Sigmoid colon (tissue), 7 donors: ENCODE results near the gene HSPB7. TPM values are rescaled to one million over a fixed set of nuclear protein-coding genes. Genes with fewer than 3 reads are reported as not detected.

Experiments used
- DNase-seq: peaks from one replicate; pipeline ENCODE4 v3.0.0-alpha.2; 2019
- H3K27ac ChIP-seq, 4 donors: fragments of 200-600 bp; sonication (generic); one replicate each; pipeline ENCODE4 v1.5.1; 2016 to 2019; ENCODE audit warnings: mild to moderate bottlenecking in 1 of 4
- H3K27me3 ChIP-seq, 3 donors: fragments of 200-600 bp; sonication (generic); one replicate each; pipeline ENCODE4 v1.5.1; 2019; ENCODE audit warnings: mild to moderate bottlenecking in 1 of 3
- H3K36me3 ChIP-seq, 4 donors: fragments of 200-600 bp; sonication (generic); one replicate each; pipeline ENCODE4 v1.5.1; 2016 to 2019
- H3K4me1 ChIP-seq, 4 donors: fragments of 200-600 bp; sonication (generic); one replicate each; pipeline ENCODE4 v1.5.1; 2017 to 2019
- H3K4me3 ChIP-seq, 4 donors: fragments of 200-600 bp; sonication (generic); one replicate each; pipeline ENCODE4 v1.5.1; 2017 to 2019; ENCODE audit warnings: mild to moderate bottlenecking in 2 of 4, moderate library complexity in 1 of 4
- H3K9me3 ChIP-seq, 4 donors: fragments of 200-600 bp in 3 of 4; sonication (generic) in 3 of 4; one replicate each; pipeline versions ENCODE4 v1.5.1 to v1.6.1; 2013 to 2019
- CTCF ChIP-seq, 4 experiments: fragments of 450-650 bp in 3 of 4; fragments of 200-600 bp in 1 of 4; IDR thresholded peaks; one replicate each; pipeline ENCODE4 v1.5.1; 2016 to 2019; ENCODE audit warnings: antibody characterized with exemption in 4 of 4, mild to moderate bottlenecking in 3 of 4, moderate library complexity in 2 of 4
- EP300 ChIP-seq, 4 donors: sonication (generic); formaldehyde crosslinking; IDR thresholded peaks; one replicate each; pipeline ENCODE4 v1.6.1; 2017; ENCODE audit warnings: antibody characterized with exemption in 4 of 4
- POLR2A ChIP-seq, 2 donors: fragments of 450-650 bp; IDR thresholded peaks; one replicate each; pipeline ENCODE4 v1.6.1; 2016; ENCODE audit warnings: antibody characterized with exemption in 2 of 2, mild to moderate bottlenecking in 2 of 2, moderate library complexity in 2 of 2
- POLR2AphosphoS5 ChIP-seq, 4 donors: sonication (generic); formaldehyde crosslinking; IDR thresholded peaks; one replicate each; pipeline ENCODE4 v1.6.1; 2017; ENCODE audit warnings: antibody characterized with exemption in 4 of 4
- WGBS, 2 donors: extraction: QIAGEN DNeasy Blood & Tissue Kit; methylation state at CpG; one replicate each; pipeline ENCODE4 v1.1.7; 2013; 5-methylcytosine and 5-hydroxymethylcytosine counted together
- intact Hi-C: fragments of 100-400 bp; cut with DNase I; formaldehyde crosslinking; loops from one replicate; pipeline ENCODE4 v1.15.1; 2023
- polyA plus RNA-seq, 3 donors: library from polyadenylated mRNA; stranded (reverse); fragments of 200-250 nt; gene quantifications; one replicate each; pipeline ENCODE4 v1.2.3, GENCODE V29; 2013
- total RNA-seq, 4 donors: library from RNA; depleted of rRNA; stranded (reverse); fragments of >200 nt; gene quantifications; one replicate each; pipeline ENCODE4 v1.1.0, GENCODE V29; 2016
- donor health status: healthy with polysubstance abuse.
- donor health status: Bipolar disorder and iron deficiency.
- donor health status: healthy.

HSPB7 gene
- total and polyA plus RNA-seq, 7 donors: 6.7 to 224 (median 44.4) TPM

GRCh38 chr1:15991427-15992186 is 26.2 kb downstream of the HSPB7 start:
- Histone ChIP-seq H3K27me3 (no peaks in the 10 kb centered on the region), H3K36me3 (no peaks in the 10 kb centered on the region), H3K27ac (no peak overlapping the region), H3K4me3 (no peak overlapping the region), H3K9me3 (no peaks in the 10 kb centered on the region), H3K4me1 (no peaks in the 10 kb centered on the region)
- WGBS, 2 donors: 85 to 90% methylated on average over 11 of the region's 11 CpGs
- no peak for DNase-seq
- TF ChIP-seq EP300 (IDR thresholded peaks at IDR 0.05) (no peak), POLR2AphosphoS5 (IDR thresholded peaks at IDR 0.05) (no peak), CTCF (IDR thresholded peaks at IDR 0.05) (no peak), POLR2A (IDR thresholded peaks at IDR 0.05) (no peak)
- intact Hi-C loops: no loop called here

GRCh38 chr1:15989776-15990175 is 28.1 kb downstream of the HSPB7 start:
- H3K27me3 ChIP-seq: no peaks in the 10 kb centered on the region
- intact Hi-C loops: no loop called here
- no peaks in the 10 kb centered on the region for H3K4me1 ChIP-seq
- no peaks in the 10 kb centered on the region for H3K36me3 ChIP-seq
- TF ChIP-seq EP300 (IDR thresholded peaks at IDR 0.05): no peak
- no peak for TF ChIP-seq POLR2A (IDR thresholded peaks at IDR 0.05)
- no peak for TF ChIP-seq CTCF (IDR thresholded peaks at IDR 0.05)
- no peak for TF ChIP-seq POLR2AphosphoS5 (IDR thresholded peaks at IDR 0.05)
- no peak for DNase-seq
- no peak overlapping the region for H3K4me3 ChIP-seq
- no peaks in the 10 kb centered on the region for H3K9me3 ChIP-seq
- 58 to 85% methylated on average over 9 of the region's 9 CpGs for WGBS, 2 donors
- no peak overlapping the region for H3K27ac ChIP-seq

- Histone ChIP-seq H3K27ac (no peak overlapping the region), H3K4me3 (no peak overlapping the region), H3K27me3 (no peaks in the 10 kb centered on the region), H3K36me3 (no peaks in the 10 kb centered on the region), H3K9me3 (no peaks in the 10 kb centered on the region), H3K4me1 (no peaks in the 10 kb centered on the region)
- intact Hi-C loops: no loop called here
- DNase-seq: no peak
- WGBS, 2 donors: 79 to 81% methylated on average over 13 of the region's 13 CpGs
- TF ChIP-seq POLR2A (IDR thresholded peaks at IDR 0.05): no peak
- no peak for TF ChIP-seq CTCF (IDR thresholded peaks at IDR 0.05)
- TF ChIP-seq POLR2AphosphoS5 (IDR thresholded peaks at IDR 0.05): no peak
- TF ChIP-seq EP300 (IDR thresholded peaks at IDR 0.05): no peak
These were observed 28.7 kb downstream of the HSPB7 start for GRCh38 chr1:15988856-15989736.

- intact Hi-C loops: no loop called here
- WGBS, 2 donors: 54 to 59% methylated on average over 5 of the region's 5 CpGs
- H3K9me3 ChIP-seq: peaks cover 0 to 4% (median 0%) of the 10 kb centered on the region in 4 donors
- H3K36me3 ChIP-seq: no peaks in the 10 kb centered on the region
- H3K4me1 ChIP-seq: no peaks in the 10 kb centered on the region
- no peak for DNase-seq
- no peaks in the 10 kb centered on the region for H3K27me3 ChIP-seq
- H3K4me3 ChIP-seq: no peak overlapping the region
- no peak overlapping the region for H3K27ac ChIP-seq
- TF ChIP-seq CTCF (IDR thresholded peaks at IDR 0.05) (no peak), POLR2AphosphoS5 (IDR thresholded peaks at IDR 0.05) (no peak), POLR2A (IDR thresholded peaks at IDR 0.05) (no peak), EP300 (IDR thresholded peaks at IDR 0.05) (no peak)
These were observed 32.1 kb downstream of the HSPB7 start for GRCh38 chr1:15985611-15986297.
